B cell (primary cell): ENCODE data around the gene NEGR1. TPM values are rescaled to one million over a fixed set of nuclear protein-coding genes. Genes with fewer than 3 reads are reported as not detected.

ENCODE experiments used
- ATAC-seq: fragments of 200-7000 bp; cut with Tn5 transposase; one replicate; pipeline ENCODE4 v1.10.0; 2021; ENCODE audit warnings: low read depth, mild to moderate bottlenecking, moderate number of reproducible peaks, moderate library complexity
- CTCF ChIA-PET: fragments of 350-600 bp; sonication (Branson Sonifier 250); formaldehyde crosslinking; loops from one replicate; lab custom pipeline; 2021; ENCODE audit warnings: antibody characterized with exemption, inconsistent platforms; lab: Charles Lee
- POLR2A ChIA-PET: fragments of 350-600 bp; sonication (Branson Sonifier 250); formaldehyde crosslinking; loops from one replicate; lab custom pipeline; 2021; ENCODE audit warnings: antibody characterized with exemption; lab: Charles Lee
- DNase-seq: peaks from one replicate; pipeline ENCODE4 v3.0.0; 2013
- H2AFZ ChIP-seq: 2 replicates; pipeline ENCODE4 v1.6.1; 2012; ENCODE audit warnings: mild to moderate bottlenecking, low read depth, low read length; ENCODE audit not compliant: insufficient read depth, poor library complexity, severe bottlenecking
- H3K27ac ChIP-seq, 2 donors: 1 replicate in 1 of 2; 2 replicates in 1 of 2; pipeline ENCODE4 v1.5.1; 2012 to 2013; ENCODE audit warnings: low read length in 2 of 2, mild to moderate bottlenecking in 2 of 2, moderate library complexity in 1 of 2
- H3K27me3 ChIP-seq, 4 experiments: fragments of 200-600 bp in 1 of 4; sonication (generic) in 1 of 4; replicated peaks in 1 of 4; 1 replicate in 2 of 4; 2 replicates in 2 of 4; pipeline versions ENCODE4 v1.6.1 to v1.7.0; 2013 to 2016; ENCODE audit warnings: low read length in 3 of 4, mild to moderate bottlenecking in 2 of 4, mixed read lengths in 1 of 4, moderate library complexity in 1 of 4; ENCODE audit not compliant: insufficient read depth in 4 of 4, control insufficient read depth in 3 of 4; ENCODE audit errors: control extremely low read depth in 1 of 4
- H3K36me3 ChIP-seq, 2 experiments: replicated peaks in 1 of 2; 1 replicate in 1 of 2; 2 replicates in 1 of 2; pipeline versions ENCODE4 v1.6.1 to v1.7.1; 2013; ENCODE audit warnings: low read length in 1 of 2; ENCODE audit not compliant: insufficient read depth in 2 of 2, control insufficient read depth in 1 of 2; ENCODE audit errors: control extremely low read depth in 1 of 2, extremely low read depth in 1 of 2
- H3K4me1 ChIP-seq, 2 donors: fragments of 200-600 bp in 1 of 2; sonication (generic) in 1 of 2; 1 replicate in 1 of 2; 2 replicates in 1 of 2; pipeline versions ENCODE4 v1.5.1 to v1.6.1; 2013 to 2017; ENCODE audit warnings: low read length in 2 of 2; ENCODE audit not compliant: control insufficient read depth in 2 of 2, insufficient read depth in 2 of 2
- H3K4me2 ChIP-seq: replicated peaks from 2 replicates; pipeline ENCODE3; 2012; ENCODE audit warnings: mild to moderate bottlenecking, low read depth, low read length; ENCODE audit not compliant: poor library complexity, severe bottlenecking
- H3K4me3 ChIP-seq, 5 experiments: fragments of 200-600 bp in 1 of 5; sonication (generic) in 1 of 5; 1 replicate in 3 of 5; 2 replicates in 2 of 5; pipeline versions ENCODE4 v1.5.1 to v1.7.0; 2011 to 2016; ENCODE audit warnings: low read length in 4 of 5, mild to moderate bottlenecking in 4 of 5, low read depth in 2 of 5, control low read depth in 1 of 5, moderate library complexity in 1 of 5; ENCODE audit not compliant: insufficient read depth in 1 of 5; ENCODE audit errors: control extremely low read depth in 1 of 5, extremely low read depth in 1 of 5
- H3K79me2 ChIP-seq: fragments of 200-600 bp; sonication (generic); one replicate; pipeline ENCODE4 v1.6.0; 2016; ENCODE audit warnings: low read length; ENCODE audit not compliant: control insufficient read depth, insufficient read depth
- H3K9ac ChIP-seq: fragments of 200-600 bp; sonication (generic); 2 replicates; pipeline ENCODE4 v1.6.1; 2017; ENCODE audit warnings: mild to moderate bottlenecking, low read length, moderate library complexity
- H3K9me3 ChIP-seq, 3 donors: one replicate each; pipeline versions ENCODE4 v1.6.1 to v1.7.1; 2013; ENCODE audit warnings: low read length in 2 of 3; ENCODE audit not compliant: control insufficient read depth in 2 of 3, insufficient read depth in 1 of 3; ENCODE audit errors: control extremely low read depth in 1 of 3
- H4K20me1 ChIP-seq: 2 replicates; pipeline ENCODE4 v1.6.0; 2012; ENCODE audit warnings: mild to moderate bottlenecking, low read length; ENCODE audit not compliant: insufficient read depth, control insufficient read depth, poor library complexity, severe bottlenecking
- H3K27ac Mint-ChIP-seq: one replicate; pipeline ENCODE4 v1.8.0; 2021; ENCODE audit warnings: mixed read lengths
- H3K27me3 Mint-ChIP-seq: one replicate; pipeline ENCODE4 v1.8.0; 2021; ENCODE audit warnings: mixed read lengths
- H3K4me1 Mint-ChIP-seq: one replicate; pipeline ENCODE4 v1.8.0; 2021; ENCODE audit warnings: mixed read lengths
- H3K4me3 Mint-ChIP-seq: one replicate; pipeline ENCODE4 v1.8.0; 2021; ENCODE audit warnings: mixed read lengths
- H3K9me3 Mint-ChIP-seq: one replicate; pipeline ENCODE4 v1.8.0; 2022; ENCODE audit warnings: mixed read lengths; ENCODE audit not compliant: insufficient read depth
- EZH2 ChIP-seq: IDR thresholded peaks from 2 replicates; pipeline ENCODE4 v1.6.1; 2012; ENCODE audit warnings: borderline replicate concordance, low read depth, mild to moderate bottlenecking, moderate library complexity, low read length; ENCODE audit not compliant: insufficient read depth, poor library complexity, severe bottlenecking
- WGBS: methylation state at CpG from one replicate; pipeline ENCODE4 v1.1.5; 2013; ENCODE audit warnings: missing lambda C conversion rate; ENCODE audit not compliant: insufficient coverage; 5-methylcytosine and 5-hydroxymethylcytosine counted together
- intact Hi-C: fragments of 100-400 bp; cut with micrococcal nuclease; formaldehyde crosslinking; loops from one replicate; pipeline ENCODE4 v1.10.0; 2022
- polyA plus RNA-seq: library from polyadenylated mRNA; depleted of rRNA; stranded (reverse); fragments of >200 nt; gene quantifications from 2 replicates; pipeline ENCODE4 v1.2.3, GENCODE V29; 2012
- total RNA-seq, 2 donors: library from RNA; stranded (reverse); fragments of 120-200 nt in 1 of 2; gene quantifications; 1 replicate in 1 of 2; 2 replicates in 1 of 2; pipeline versions ENCODE4 v1.2.3 to v1.2.4, GENCODE V29; 2013 to 2022
- TF ChIP-seq, protein P1 (sequence below): fragments of 200-600 bp; IDR thresholded peaks from one replicate; pipeline ENCODE4 v1.8.0; 2022; ENCODE audit warnings: antibody characterized with exemption, mild to moderate bottlenecking

The NEGR1 gene
- total and polyA plus RNA-seq, 2 donors (not counting 1 experiment from before 2014, with no cell fraction given), result 0.01 TPM; not detected in 1

DNA sequence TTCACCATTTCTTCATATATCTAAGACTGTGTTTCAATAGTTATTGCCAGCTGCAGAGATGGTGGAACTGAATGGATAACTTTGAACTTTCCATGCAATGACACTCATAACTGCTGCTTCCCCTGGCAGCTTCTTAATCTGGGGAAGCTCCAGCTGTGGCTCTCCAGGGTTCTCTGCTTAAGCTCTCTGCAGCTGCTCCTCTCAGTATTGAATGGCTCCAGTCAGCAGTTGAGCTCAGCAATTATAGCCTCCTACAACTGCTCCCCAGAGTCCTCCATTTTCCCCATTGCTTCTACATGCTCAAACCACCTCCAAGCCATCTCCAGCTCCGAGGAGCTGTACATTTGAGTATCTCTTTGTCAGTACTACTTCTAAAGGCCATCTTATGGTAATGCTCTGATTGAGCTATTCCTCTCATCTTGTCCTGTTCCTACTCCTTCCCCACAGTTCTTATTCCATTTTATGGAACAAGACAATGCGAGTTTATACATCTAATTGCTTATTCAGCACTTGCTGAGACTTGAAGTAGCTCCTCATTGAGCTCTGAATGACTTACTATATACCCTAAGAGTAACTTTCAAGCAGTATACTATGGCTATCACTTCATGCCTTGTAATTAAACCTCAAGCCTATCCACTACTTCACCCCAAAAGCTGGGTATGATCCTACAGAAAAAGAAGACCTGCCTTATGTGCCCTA is 362.4 kb downstream of the NEGR1 start:
- WGBS, result 77% methylated on average over 2 of the region's 2 CpGs
- Mint-ChIP-seq H3K4me3 (no peak overlapping the region), H3K4me1 (no peaks in the 10 kb centered on the region), H3K27me3 (no peaks in the 10 kb centered on the region), H3K9me3 (no peaks in the 10 kb centered on the region), H3K27ac (no peak overlapping the region)
- Histone ChIP-seq H3K27me3 (no peaks in the 10 kb centered on the region), H3K79me2 (no peaks in the 10 kb centered on the region), H3K36me3 (no peaks in the 10 kb centered on the region), H3K4me1 (no peaks in the 10 kb centered on the region), H3K4me3 (no peak overlapping the region), H3K9ac (no peak overlapping the region), H4K20me1 (no peaks in the 10 kb centered on the region), H2AFZ (no peak overlapping the region), H3K4me2 (no peak overlapping the region), H3K9me3 (no peaks in the 10 kb centered on the region), H3K27ac (no peak overlapping the region)
- CTCF ChIA-PET, result interaction anchor here (0.7 to 1.2 kb wide), 2 partner anchors 24 to 1431 kb away, joined by 3 to 4 read pairs; no protein-coding TSS in a partner anchor
- no peak for ATAC-seq
- no peak for DNase-seq
- POLR2A ChIA-PET, result no interaction called here
- intact Hi-C loops, result no loop called here
- TF ChIP-seq, protein P1, sequence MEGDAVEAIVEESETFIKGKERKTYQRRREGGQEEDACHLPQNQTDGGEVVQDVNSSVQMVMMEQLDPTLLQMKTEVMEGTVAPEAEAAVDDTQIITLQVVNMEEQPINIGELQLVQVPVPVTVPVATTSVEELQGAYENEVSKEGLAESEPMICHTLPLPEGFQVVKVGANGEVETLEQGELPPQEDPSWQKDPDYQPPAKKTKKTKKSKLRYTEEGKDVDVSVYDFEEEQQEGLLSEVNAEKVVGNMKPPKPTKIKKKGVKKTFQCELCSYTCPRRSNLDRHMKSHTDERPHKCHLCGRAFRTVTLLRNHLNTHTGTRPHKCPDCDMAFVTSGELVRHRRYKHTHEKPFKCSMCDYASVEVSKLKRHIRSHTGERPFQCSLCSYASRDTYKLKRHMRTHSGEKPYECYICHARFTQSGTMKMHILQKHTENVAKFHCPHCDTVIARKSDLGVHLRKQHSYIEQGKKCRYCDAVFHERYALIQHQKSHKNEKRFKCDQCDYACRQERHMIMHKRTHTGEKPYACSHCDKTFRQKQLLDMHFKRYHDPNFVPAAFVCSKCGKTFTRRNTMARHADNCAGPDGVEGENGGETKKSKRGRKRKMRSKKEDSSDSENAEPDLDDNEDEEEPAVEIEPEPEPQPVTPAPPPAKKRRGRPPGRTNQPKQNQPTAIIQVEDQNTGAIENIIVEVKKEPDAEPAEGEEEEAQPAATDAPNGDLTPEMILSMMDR, result no peak
- TF ChIP-seq EZH2, result no peak

DNA sequence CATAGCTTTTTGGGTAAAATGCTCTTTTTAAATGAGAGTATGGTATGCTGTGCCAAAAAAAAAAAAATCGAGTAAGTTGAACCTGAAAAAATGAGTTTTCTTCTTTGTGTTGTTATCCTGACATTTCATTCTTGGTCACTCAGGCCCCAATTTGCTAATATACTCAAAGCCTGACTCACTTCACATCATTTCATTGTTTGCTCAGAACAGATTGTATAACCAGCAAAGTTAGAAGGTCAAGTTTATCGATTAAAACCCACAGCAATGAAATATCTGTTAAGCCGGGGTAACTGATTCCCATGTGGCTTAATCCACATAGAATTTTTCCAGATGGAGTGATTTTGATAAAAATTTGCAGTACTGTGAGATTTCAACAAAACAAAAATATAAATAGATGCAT is 363.7 kb downstream of the NEGR1 start:
- Histone ChIP-seq H3K27ac (no peak overlapping the region), H4K20me1 (no peaks in the 10 kb centered on the region), H3K4me1 (no peaks in the 10 kb centered on the region), H3K4me3 (no peak overlapping the region), H3K27me3 (no peaks in the 10 kb centered on the region), H3K9ac (no peak overlapping the region), H3K36me3 (no peaks in the 10 kb centered on the region), H3K9me3 (no peaks in the 10 kb centered on the region), H3K79me2 (no peaks in the 10 kb centered on the region), H3K4me2 (no peak overlapping the region), H2AFZ (no peak overlapping the region)
- TF ChIP-seq, protein P1, result no peak
- TF ChIP-seq EZH2, result no peak
- no peak overlapping the region for H3K4me3 Mint-ChIP-seq
- no peaks in the 10 kb centered on the region for H3K4me1 Mint-ChIP-seq
- ChIA-PET POLR2A (no interaction called here), CTCF (no interaction called here)
- H3K27me3 Mint-ChIP-seq, result no peaks in the 10 kb centered on the region
- WGBS, result no CpG with 5 or more reads among the region's 3 CpGs
- no peaks in the 10 kb centered on the region for H3K9me3 Mint-ChIP-seq
- ATAC-seq, result no peak
- H3K27ac Mint-ChIP-seq, result no peak overlapping the region
- DNase-seq, result no peak
- intact Hi-C loops, result no loop called here
